Measurements from ENCODE around the gene PARD3B. TPM values are rescaled to one million over a fixed set of nuclear protein-coding genes. Genes with fewer than 3 reads are reported as not detected.

Gene PARD3B
- total and polyA plus RNA-seq, 2 experiments from 2014 or later, result 3.5 to 4.4 TPM

Small RNA genes lying within 50 kb of the gene (small RNA-seq; reads per million reads assigned to genes)
- gene AC008171.1 (ENCODE audit: low replicate concordance), result not detected
